ENCODE measurements around the gene FAM171A2. TPM values are rescaled to one million over a fixed set of nuclear protein-coding genes. Genes with fewer than 3 reads are reported as not detected.
"Not testable (repeated sequence)": the region's sequence is repeated elsewhere in the genome, so short reads cannot be mapped to it uniquely, and the experiment has no call there.

Gene FAM171A2
- total RNA-seq, 1 donor from 2014 or later: 6.1 TPM

DNA sequence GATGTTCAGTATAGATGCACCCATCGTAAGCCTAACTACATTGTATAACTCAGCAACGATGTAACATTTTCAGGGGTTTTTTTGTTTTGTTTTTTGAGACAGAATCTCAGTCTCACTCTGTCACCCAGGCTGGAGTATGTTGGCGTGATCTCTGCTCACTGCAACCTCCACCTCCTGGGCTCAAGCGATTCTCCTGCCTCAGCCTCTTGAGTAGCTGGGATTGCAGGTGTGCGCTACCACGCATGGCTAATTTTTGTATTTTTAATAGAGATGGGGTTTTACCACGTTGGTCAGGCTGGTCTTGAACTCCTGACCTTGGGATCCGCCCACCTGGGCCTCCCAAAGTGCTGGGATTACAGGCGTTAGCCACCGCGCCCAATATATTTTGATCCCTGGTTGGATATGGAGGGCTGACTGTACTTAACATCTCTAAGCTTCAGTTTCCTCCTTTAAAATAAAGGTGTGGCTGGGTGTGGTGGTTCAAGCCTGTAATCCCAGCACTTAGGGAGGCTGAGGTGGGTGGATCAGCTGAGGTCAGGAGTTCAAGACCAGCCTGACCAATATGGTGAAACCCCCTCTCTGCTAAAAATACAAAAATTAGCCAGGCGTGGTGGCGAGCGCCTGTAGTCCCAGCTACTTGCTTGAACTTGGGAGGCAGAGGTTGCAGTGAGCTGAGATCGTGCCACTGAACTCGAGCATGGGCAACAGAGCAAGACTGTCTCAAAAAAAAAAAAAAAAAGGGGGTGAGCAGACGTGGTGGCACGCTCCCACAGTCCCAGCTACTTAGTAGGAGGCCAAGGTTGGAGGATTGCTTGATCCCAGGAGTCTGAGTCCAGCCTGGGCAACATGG lies 16.2 kb downstream of the FAM171A2 start:
- DNase-seq (ENCODE audit: low read depth, low spot score): not testable (repeated sequence)

DNA sequence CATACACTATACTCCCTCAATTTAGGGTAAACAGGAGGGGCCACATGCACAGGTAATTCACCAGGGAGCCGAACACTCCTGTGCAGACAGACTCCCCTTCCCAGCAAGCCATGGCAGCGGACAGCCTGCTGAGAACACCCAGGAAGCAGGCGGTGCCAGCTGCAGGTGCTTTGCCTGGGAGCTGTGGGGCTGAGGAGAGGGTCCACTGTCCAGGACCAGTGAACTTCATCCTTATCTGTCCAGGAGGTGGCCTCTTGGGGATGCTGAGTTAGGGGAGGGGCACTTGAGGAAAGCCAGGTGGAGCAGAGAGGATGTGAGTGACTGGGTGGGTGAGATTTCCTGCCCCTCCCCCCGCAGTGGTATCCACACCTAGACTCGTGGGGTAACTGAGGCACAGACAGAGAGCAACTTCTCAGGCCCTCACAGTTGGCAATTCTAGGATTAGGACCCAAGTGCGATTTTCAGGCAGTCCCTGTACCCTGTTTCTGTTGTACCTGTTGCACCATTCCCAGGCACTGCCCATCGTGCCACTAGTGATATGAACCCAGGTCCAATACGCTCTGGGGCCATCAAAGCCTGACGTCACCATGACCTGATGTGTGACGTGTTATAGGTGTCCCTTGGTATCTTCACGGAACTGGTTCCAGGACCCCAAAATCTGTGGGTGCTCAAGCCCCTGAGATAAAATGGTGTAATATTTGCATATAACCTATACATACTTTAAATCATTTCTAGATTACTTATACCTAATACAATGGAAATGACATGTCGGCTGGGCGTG lies 17.4 kb downstream of the FAM171A2 start:
- DNase-seq (ENCODE audit: low read depth, low spot score): no peak

DNA sequence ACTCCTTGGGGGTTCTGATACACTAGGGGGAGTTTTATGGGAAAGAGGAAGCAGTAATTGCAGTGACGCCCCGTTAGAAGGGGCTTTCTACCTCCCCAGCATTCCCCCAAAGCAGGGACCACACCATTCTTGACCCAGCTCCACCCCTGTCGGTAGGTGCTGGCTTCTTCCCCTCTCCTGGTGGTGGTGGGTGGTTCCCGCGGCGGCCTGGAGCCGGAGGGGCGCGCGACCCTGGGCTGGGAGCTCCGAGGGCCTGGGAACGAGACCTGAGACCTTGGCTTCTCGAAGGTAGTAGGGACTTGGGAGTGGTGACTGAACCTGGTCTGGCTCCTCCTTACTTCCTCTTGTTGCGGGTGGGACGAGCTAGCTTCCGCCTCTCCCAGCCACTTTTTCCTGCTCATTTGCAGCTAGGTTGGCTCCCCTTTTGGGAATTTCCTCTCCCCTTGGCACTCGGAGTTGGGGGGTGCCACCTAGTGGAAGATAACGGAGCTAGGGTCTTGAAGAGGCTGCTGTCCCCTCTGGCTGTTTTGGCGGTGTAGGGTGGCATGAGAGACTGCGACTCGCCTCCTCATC lies 18.1 kb downstream of the FAM171A2 start:
- no peak for DNase-seq (ENCODE audit: low read depth, low spot score)

DNA sequence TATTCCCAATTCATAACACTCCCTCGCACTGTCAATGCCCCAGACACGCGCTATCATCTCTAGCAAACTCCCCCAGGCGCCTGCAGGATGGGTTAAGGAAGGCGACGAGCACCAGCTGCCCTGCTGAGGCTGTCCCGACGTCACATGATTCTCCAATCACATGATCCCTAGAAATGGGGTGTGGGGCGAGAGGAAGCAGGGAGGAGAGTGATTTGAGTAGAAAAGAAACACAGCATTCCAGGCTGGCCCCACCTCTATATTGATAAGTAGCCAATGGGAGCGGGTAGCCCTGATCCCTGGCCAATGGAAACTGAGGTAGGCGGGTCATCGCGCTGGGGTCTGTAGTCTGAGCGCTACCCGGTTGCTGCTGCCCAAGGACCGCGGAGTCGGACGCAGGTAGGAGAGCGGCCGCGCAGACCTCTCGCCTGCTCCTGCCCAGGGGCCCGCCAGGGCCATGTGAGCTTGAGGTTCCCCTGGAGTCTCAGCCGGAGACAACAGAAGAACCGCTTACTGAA lies 18.7 kb downstream of the FAM171A2 start, which contains the start of gene GRN:
GRN (plus strand) TSS at position 364 of the 515 bp plus-strand sequence. CDS start 3,863 bp downstream, outside the sequence.
- peak; percentile 98 for DNase-seq (ENCODE audit: low read depth, low spot score)

DNA sequence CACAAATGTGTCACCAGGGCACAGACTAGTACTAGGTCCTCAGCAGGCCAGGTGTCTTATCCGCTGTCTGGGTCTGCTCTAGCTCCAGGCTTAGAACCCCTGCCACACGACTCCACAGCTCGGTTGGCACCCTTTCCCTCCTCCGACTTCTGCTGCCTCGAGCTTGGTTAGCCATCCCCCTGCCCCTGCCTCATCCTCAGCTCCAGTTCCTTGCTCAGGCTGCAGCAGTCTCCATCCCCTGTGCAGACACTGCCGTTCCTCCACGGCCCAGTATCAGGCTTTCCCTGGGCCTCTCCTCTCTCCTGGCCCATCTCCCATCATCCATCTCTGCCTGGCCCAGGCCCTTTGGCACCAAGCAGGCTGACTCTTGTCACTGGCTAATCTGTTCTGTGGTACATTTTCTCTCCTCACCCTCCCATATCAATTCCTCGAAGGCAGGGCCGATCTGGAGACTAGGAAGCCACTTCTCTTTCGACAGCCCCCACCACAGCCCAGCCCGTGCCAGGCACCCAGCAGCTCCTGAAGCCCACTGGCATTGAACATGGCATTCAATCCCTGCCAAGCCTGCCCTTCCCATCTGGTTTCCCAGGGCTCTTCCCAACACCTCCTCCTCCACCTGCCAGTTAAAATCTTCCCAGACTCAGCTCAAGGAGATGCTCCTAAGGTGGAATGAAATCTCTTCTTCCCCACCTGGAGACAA lies 20.0 kb downstream of the FAM171A2 start:
- no peak for DNase-seq (ENCODE audit: low read depth, low spot score)

DNA sequence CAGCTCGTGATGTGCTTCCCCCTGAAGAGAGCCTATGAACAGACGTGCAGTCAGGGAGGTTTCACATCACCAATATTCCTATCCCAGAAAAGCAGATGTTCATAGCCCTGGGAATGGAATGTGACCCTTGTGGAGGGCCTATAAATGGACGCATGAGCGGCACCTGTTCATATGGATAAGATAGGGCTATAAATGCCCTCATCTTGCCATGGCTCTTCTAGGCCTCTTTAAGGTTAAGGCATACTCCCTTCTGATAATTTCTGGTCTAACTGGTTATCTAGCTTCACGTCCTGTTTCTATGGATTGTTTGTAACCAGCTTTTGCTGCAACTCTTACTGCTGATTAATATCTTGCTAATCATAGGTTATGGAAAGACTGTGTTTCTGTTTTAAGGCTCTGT lies 23.1 kb downstream of the FAM171A2 start:
- DNase-seq (ENCODE audit: low read depth, low spot score): not testable (repeated sequence)

DNA sequence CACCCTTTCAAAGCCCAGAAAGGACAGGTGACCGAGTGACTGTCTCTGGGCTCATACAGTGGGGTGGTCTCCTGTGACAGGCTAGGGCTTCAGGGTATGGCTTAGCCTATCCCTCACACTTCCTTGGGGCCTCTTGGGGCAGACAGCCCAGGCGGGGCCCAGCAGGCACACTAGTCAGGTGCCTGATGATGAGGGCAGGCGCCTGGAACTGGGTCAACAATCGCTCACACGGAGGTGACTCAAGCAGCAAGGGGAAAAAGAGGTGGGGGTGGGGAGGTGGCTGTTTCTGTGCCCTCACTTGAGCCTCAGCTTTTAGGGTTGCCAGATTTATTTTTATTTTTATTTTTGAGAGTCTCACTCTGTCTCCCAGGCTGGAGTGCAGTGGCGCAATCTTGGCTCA lies 25.0 kb downstream of the FAM171A2 start:
- DNase-seq (ENCODE audit: low read depth, low spot score): no peak

DNA sequence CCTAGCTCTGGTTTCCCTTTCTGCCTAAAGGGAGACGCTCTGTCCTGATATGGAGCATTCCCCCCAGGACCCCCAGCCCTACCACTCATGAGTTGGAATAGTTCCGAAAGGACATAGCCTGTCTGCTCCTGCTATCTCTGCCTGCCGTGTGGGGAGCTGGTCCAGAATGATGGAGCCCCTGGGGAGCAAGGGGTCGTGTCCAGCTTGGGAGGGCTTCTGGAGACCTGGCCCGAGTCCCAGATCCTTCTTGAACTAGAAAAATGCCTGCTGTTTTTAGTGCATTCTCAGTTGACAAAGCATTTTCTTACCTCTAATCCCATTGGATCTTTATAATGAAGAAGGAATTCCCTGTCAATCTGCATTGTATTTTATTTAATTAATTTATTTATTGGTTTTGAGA lies 27.7 kb downstream of the FAM171A2 start:
- no peak for DNase-seq (ENCODE audit: low read depth, low spot score)

DNA sequence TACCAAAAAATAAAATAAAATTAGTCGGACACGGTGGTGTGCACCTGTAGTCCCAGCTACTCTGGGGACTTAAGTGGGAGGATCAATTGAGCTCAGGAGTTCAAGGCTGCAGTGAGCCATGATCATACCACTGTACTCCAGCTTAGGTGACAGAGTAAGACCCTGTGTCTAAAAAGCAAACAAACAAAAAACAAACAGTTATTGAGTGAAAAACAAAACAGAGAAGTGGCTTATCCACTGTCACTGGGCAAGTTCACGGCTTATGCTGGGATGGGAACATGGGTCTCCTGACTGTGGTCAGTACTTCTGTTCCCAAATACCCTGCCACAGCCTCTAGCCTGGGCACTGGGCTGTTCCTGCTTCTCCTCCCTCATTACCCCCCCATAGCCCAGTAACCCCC lies 28.1 kb downstream of the FAM171A2 start:
- DNase-seq (ENCODE audit: low read depth, low spot score): no peak

DNA sequence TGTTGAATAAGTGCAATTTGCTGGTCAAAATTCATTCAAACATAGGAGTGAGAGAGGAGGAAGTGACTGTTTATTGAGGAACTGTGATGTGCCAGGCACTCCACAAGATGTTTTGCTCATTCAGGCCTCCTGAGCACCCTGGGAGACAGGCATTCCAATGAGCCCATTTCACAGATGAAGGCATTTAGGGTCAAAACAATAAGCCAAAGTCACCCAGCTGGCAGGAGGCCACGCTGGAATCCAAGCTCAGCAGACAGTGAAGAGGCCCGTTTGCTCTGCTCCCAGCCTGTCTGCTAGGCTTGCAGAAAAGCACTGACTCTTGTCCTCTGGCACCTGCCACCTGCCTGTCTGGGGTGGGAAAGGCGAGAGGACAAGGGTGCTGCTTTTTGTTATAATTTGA lies 28.9 kb downstream of the FAM171A2 start:
- DNase-seq (ENCODE audit: low read depth, low spot score): no peak

DNA sequence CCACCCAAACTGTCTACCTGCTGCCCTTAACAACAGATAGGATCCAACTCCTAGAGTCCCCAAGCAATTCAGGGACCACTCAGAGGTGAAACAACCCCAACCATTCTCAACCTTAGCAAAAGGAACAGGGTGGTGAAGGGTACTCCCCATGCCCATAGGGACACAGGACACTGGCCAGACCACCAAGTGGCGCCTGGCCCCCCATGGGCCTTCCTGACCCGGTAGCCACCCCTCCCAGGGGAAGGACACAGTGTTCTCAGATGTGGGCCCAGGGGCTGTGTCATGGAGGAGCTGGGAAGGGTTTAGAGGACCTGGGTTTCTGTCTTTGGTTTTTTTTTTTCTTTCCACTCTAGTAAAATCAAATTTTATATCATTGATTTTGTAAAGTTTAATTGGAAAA lies 29.3 kb downstream of the FAM171A2 start:
- DNase-seq (ENCODE audit: low read depth, low spot score): no peak

DNA sequence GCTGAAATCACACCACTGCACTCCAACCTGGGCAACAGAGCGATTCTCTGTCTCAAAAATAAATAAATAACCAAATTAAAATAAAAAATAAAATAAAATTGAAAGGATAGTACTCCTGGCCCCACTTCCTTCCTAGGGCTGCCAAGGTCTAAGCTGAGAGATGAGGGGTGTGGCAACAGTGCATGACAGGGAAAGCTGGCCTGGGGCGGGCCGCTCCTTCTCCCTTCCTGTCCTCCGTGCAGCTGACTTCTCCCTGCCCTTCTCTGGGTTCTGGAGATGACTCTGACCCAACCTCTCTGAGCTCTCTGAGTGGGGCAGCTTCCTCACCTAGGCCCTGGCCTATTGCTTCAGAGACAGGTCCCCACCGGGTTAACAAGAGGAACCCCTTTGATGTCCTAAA lies 30.3 kb downstream of the FAM171A2 start:
- no peak for DNase-seq (ENCODE audit: low read depth, low spot score)

DNA sequence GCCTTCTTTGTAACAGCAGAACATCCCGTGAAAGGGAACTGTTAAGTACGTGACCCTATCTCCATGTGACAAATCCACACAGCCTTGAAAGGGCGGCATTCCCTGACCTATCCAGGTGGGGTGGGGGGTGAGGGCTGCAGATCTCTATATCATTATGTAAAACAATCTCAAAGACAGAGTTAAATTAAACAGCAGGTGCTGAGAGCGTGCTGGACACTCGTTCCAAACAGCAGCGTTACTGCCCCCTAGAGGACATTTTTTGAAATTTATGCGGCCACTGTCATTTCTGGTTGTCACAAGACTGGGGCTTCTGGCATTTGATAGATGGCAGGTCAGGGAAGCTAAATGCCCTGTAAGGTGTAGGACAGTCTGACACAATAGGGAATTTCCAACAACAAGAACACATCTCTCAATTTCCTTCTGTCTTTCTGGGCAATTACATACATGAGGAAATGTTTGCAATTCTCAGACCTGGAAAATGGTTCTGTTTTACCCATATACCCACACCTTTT lies 32.3 kb downstream of the FAM171A2 start:
- DNase-seq (ENCODE audit: low read depth, low spot score): no peak

DNA sequence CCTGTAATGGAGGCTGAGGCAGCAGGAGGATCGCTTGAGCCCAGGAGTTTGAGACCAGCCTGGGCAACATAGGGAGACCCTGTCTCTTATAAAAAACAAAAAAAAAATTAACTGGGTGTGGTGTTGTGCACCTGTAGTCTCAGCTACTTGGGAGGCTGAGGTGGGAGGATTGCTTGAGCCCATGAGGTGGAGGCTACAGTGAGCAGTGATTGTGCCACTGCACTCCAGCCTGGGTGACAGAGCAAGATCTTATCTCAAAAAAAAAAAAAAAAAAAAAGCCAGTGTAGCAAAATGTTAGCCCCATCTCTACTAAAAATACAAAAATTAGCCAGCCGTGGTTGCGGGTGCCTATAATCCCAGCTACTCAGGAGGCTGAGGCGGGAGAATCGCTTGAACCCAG lies 33.4 kb downstream of the FAM171A2 start:
- DNase-seq (ENCODE audit: low read depth, low spot score): not testable (repeated sequence)

DNA sequence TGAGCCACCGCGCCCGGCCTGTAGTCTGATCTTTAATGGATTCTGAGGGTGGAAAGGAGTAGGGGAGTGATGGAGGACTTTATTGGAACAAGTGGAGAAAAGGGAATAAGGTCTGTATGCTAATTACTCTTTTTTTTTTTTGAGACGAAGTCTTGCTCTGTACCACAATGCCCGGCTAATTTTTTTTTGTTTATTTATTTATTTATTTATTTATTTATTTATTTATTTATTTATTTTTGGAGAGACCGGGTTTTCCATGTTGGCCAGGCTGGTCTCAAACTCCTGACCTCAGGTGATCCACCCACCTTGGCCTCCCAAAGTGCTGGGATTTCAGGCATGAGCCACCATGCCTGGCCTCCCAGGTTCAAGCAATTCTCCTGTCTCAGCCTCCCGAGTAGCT lies 34.1 kb downstream of the FAM171A2 start:
- not testable (repeated sequence) for DNase-seq (ENCODE audit: low read depth, low spot score)

DNA sequence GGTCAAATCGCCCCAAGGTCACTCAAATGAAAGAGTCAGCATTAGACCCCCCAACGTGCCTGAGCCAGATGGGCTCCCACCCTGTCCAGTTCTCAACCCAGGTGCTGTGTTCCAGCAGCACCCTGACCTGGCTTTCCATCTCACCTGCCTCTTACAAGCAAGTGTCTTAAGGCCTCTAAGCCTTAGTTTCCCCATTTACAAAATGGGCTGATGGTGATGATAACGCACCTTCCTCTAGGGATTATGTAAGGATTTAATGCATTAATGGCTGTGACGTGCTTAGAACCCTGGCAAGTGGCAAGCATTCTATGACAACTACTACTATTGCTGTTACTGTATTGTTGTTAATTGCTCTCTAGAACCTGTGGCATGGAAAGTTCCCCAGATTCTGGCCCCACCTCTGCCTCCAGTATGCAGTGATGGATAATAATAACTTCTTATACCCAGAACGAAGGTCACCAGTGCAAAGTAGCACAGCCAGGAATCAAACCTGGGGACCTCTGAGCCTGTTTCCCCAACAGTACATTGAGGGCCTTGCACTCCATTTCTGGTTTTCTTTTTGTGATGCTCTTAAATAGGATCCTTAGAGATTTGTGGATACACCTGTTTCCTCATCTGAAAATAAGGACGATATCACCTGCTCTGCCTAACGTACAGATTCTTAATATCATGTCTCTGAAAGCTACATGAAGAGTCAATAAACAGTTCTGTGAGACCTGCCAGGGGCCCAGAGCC lies 35.8 kb downstream of the FAM171A2 start:
- no peak for DNase-seq (ENCODE audit: low read depth, low spot score)

DNA sequence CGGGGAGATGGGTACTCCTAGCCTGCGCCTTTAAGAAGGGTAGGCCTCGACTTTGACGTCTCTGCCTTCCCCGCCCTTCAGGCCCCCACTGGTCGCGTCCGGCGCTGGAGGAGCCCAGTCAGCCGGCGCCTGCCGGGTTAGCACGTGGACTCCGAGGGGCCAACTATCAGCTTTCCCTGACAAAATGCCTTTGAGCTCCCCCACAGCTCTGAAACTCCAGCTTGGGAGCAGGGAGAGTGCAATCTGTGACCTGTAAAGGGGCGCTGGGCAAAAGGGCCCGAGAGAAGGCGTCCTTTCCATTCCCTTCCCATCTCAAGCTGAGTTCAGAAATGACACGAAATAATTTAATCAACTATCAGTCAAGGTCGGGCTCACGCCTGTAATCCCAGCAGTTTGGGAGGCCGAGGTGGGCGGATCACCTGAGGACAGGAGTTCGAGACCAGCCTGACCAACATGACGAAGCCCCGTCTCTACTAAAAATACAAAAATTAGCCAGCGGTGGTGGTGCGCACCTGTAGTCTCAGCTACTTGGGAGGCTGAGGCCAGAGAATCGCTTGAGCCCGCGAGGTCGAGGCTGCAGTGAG lies 36.7 kb downstream of the FAM171A2 start:
- DNase-seq (ENCODE audit: low read depth, low spot score): peak; percentile 91

DNA sequence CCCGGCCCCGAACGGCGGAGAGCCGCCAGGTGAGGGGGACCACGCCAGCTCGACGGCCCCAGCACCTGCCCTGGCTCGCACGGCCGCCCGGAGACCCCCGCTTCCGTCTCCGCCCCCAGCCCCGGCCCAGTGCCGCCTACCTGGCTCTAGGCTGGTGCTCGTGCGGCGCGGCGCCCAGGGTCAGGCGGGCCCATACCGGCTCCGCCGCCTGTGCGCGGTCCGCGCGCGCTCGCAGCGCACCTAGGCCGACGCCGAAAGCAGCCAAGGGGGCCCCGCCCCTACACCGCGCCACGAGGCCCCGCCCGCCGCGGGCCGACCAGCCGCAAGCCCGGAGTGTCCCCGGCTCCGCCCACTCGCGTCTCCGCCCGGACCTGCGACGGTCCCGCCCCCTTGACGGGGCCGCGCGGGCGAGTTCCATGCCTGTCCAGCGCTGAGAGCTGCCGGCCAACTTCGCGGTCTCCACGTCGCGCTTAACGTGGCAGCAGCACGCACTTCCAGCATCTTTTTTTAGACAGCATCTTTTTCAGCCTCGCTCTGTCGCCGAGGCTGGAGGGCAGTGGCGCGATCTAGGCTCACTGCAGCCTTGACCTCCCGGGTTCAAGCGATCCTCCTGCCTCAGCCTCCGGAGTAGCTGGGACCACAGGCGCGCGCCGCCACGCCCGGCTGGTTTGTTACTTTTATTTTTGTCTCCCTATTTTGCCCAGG lies 38.9 kb downstream of the FAM171A2 start, which contains the start of gene SLC25A39:
SLC25A39 (minus strand) TSS at position 253 of the 705 bp plus-strand sequence. CDS start 1,261 bp downstream, outside the sequence.
- DNase-seq (ENCODE audit: low read depth, low spot score): peak; percentile 71

DNA sequence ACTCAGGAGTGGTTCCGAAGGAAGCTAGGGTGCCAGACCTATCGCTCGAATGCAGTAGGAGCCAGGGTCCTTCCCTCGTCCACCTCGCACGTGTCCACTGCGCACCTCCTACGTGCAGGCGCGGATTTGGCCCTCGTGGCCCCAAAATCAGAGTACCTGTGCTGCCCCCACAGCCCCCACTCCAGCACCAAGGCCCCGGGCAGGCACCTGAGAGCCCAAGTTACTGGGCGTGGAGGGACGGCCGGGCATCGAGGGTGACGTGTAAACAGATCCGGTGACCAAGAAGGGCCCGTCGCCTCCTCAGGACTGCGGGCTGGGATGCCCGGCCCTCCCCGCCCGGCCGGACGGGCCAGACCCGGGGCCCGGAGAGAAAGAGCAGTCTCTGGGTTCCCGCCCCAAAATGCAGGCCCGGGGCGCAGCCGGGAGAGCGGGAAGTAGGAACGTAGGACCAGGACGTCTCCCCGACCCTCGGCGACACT lies 39.5 kb downstream of the FAM171A2 start:
- DNase-seq (ENCODE audit: low read depth, low spot score): no peak
